GM23338 (cell line): ENCODE measurements around the gene KCNE5. TPM values are rescaled to one million over a fixed set of nuclear protein-coding genes. Genes with fewer than 3 reads are reported as not detected.

Experiments
- ATAC-seq: fragments of 200-7000 bp; cut with Tn5 transposase; 3 replicates; pipeline ENCODE4 v1.9.1; 2020
- DNase-seq: peaks from one replicate; pipeline ENCODE4 v3.0.0-alpha.2; 2015; ENCODE audit warnings: low spot score
- H2AFZ ChIP-seq: fragments of 200-600 bp; sonication (generic); 2 replicates; pipeline ENCODE4 v1.8.0; 2016; ENCODE audit warnings: antibody characterized with exemption, mild to moderate bottlenecking, moderate library complexity
- H3F3A ChIP-seq: fragments of 200-600 bp; sonication (generic); replicated peaks from 2 replicates; pipeline ENCODE4 v1.8.0; 2017; ENCODE audit warnings: antibody characterized with exemption, mixed run types, low read depth
- H3K27ac ChIP-seq: fragments of 200-600 bp; sonication (generic); 2 replicates; pipeline ENCODE4 v1.6.1; 2016; ENCODE audit warnings: low read depth
- H3K27me3 ChIP-seq: fragments of 200-600 bp; sonication (generic); 2 replicates; pipeline ENCODE4 v1.8.0; 2016; ENCODE audit warnings: mild to moderate bottlenecking, mixed run types, moderate library complexity; ENCODE audit not compliant: insufficient read depth
- H3K36me3 ChIP-seq: fragments of 200-600 bp; sonication (generic); 2 replicates; pipeline ENCODE4 v1.8.0; 2016; ENCODE audit warnings: mild to moderate bottlenecking; ENCODE audit not compliant: insufficient read depth
- H3K4me1 ChIP-seq: fragments of 200-600 bp; sonication (generic); 2 replicates; pipeline ENCODE4 v1.8.0; 2016; ENCODE audit warnings: mild to moderate bottlenecking, moderate library complexity; ENCODE audit not compliant: insufficient read depth
- H3K4me2 ChIP-seq: fragments of 200-600 bp; sonication (generic); 2 replicates; pipeline ENCODE4 v1.7.1; 2017; ENCODE audit warnings: mixed run types
- H3K4me3 ChIP-seq: fragments of 200-600 bp; sonication (generic); 2 replicates; pipeline ENCODE4 v1.6.1; 2016; ENCODE audit warnings: mixed run types
- H3K79me2 ChIP-seq: fragments of 200-600 bp; sonication (generic); replicated peaks from 2 replicates; pipeline ENCODE4 v1.8.0; 2017; ENCODE audit warnings: mild to moderate bottlenecking; ENCODE audit not compliant: insufficient read depth
- H3K9me2 ChIP-seq: fragments of 200-600 bp; sonication (generic); 2 replicates; pipeline ENCODE4 v1.8.0; 2017; ENCODE audit not compliant: insufficient read depth
- H4K20me1 ChIP-seq: fragments of 200-600 bp; sonication (generic); replicated peaks from 2 replicates; pipeline ENCODE4 v1.8.0; 2017; ENCODE audit warnings: mild to moderate bottlenecking; ENCODE audit not compliant: insufficient read depth
- H3K27ac Mint-ChIP-seq: 2 replicates; pipeline ENCODE4 v1.8.0; 2020; ENCODE audit warnings: inconsistent platforms, mild to moderate bottlenecking, moderate library complexity, mixed read lengths
- H3K27me3 Mint-ChIP-seq: 3 replicates; pipeline ENCODE4 v1.8.0; 2022; ENCODE audit warnings: low read depth, mild to moderate bottlenecking, moderate library complexity, mixed read lengths, inconsistent platforms; ENCODE audit not compliant: insufficient read depth, poor library complexity
- H3K36me3 Mint-ChIP-seq: 3 replicates; pipeline ENCODE4 v1.8.0; 2021; ENCODE audit warnings: low read depth, mild to moderate bottlenecking, inconsistent platforms, moderate library complexity, mixed read lengths
- H3K4me1 Mint-ChIP-seq: 3 replicates; pipeline ENCODE4 v1.8.0; 2020; ENCODE audit warnings: mild to moderate bottlenecking, inconsistent platforms, mixed read lengths
- H3K4me3 Mint-ChIP-seq: 3 replicates; pipeline ENCODE4 v1.8.0; 2021; ENCODE audit warnings: moderate library complexity, mild to moderate bottlenecking, inconsistent platforms, mixed read lengths
- H3K9me3 Mint-ChIP-seq: 3 replicates; pipeline ENCODE4 v1.8.0; 2020; ENCODE audit warnings: moderate library complexity, mild to moderate bottlenecking, inconsistent platforms, mixed read lengths
- EZH2 ChIP-seq: fragments of 200-600 bp; sonication (generic); IDR thresholded peaks from one replicate; pipeline ENCODE4 v1.8.0; 2017; ENCODE audit warnings: antibody characterized with exemption, mild to moderate bottlenecking, low read depth; ENCODE audit not compliant: unreplicated experiment
- EZH2phosphoT487 ChIP-seq: fragments of 200-600 bp; sonication (generic); IDR thresholded peaks from one replicate; pipeline ENCODE4 v1.8.1; 2018; ENCODE audit warnings: antibody characterized with exemption; ENCODE audit not compliant: unreplicated experiment
- JUNB ChIP-seq: IDR thresholded peaks from one replicate; pipeline ENCODE4 v1.6.1; 2016; ENCODE audit warnings: antibody characterized with exemption; ENCODE audit not compliant: unreplicated experiment
- POLR2AphosphoS5 ChIP-seq: IDR thresholded peaks from 2 replicates; pipeline ENCODE4 v1.6.1; 2016; ENCODE audit warnings: antibody characterized with exemption, low read depth
- STAT1 ChIP-seq: IDR thresholded peaks from one replicate; pipeline ENCODE4 v1.6.1; 2016; ENCODE audit warnings: antibody characterized with exemption; ENCODE audit not compliant: unreplicated experiment
- ZNF114 ChIP-seq: fragments of 250-450 bp; sonication (Bioruptor Pico); IDR thresholded peaks from 2 replicates; pipeline ENCODE4 v1.5.0; 2020; ENCODE audit warnings: mild to moderate bottlenecking, moderate library complexity
- ZNF331 ChIP-seq: fragments of 250-450 bp; sonication (Bioruptor Pico); IDR thresholded peaks from 2 replicates; pipeline ENCODE4 v1.5.0; 2020; ENCODE audit warnings: low read depth, mild to moderate bottlenecking, moderate library complexity
- polyA plus RNA-seq: library from polyadenylated mRNA; unstranded; fragments of >200 nt; fragmentation: Nextera tagmentation; extraction: Ambion mirVana; gene quantifications from 2 replicates; pipeline ENCODE4 v1.2.1, GENCODE V29; 2016
- total RNA-seq: library from RNA; depleted of rRNA; stranded (reverse); fragments of >200 nt; shearing (Covaris generic); gene quantifications from 2 replicates; pipeline ENCODE4 v1.2.3, GENCODE V29; 2014
- TF ChIP-seq, protein P1 (sequence below), 2 experiments: fragments of 200-600 bp in 1 of 2; sonication (generic) in 1 of 2; conservative IDR thresholded peaks; 2 replicates each; pipeline versions ENCODE4 v1.5.1 to v1.6.1; 2016 to 2017; ENCODE audit warnings: antibody characterized with exemption in 2 of 2, low read depth in 2 of 2, mild to moderate bottlenecking in 2 of 2, moderate library complexity in 1 of 2
- TF ChIP-seq, protein P2 (sequence below): IDR thresholded peaks from one replicate; pipeline ENCODE4 v1.6.1; 2018; ENCODE audit warnings: antibody characterized with exemption; ENCODE audit not compliant: unreplicated experiment

The KCNE5 gene
- total and polyA plus RNA-seq, 2 experiments from 2014 or later, result 4.1 to 5.1 TPM

DNA sequence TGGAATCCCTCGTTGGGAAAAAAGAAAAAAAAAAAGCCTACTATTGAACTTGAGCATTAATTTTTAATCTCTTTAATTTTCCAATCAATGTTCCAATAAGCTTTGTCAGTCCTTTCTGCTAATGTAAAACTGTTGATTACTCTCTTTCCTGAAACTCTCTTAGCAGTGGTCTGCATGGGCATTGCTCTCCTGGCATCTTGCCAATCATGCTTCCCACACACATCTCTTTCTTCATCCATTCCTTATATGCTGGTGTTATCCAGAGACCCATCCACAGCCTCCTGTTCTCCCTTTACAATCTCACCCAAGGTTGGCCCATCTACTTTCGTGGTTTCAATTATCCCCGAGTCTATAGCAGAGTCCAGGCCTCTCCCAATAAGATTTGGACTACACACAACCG is 31.8 kb upstream of the KCNE5 start:
- H3K27me3 Mint-ChIP-seq, result no peaks in the 10 kb centered on the region
- H3K4me1 ChIP-seq, result no peaks in the 10 kb centered on the region
- H3K36me3 Mint-ChIP-seq, result peaks cover 28% of the 10 kb centered on the region
- H3K27ac ChIP-seq, result no peak overlapping the region
- no peaks in the 10 kb centered on the region for H3K79me2 ChIP-seq
- TF ChIP-seq, protein P1, sequence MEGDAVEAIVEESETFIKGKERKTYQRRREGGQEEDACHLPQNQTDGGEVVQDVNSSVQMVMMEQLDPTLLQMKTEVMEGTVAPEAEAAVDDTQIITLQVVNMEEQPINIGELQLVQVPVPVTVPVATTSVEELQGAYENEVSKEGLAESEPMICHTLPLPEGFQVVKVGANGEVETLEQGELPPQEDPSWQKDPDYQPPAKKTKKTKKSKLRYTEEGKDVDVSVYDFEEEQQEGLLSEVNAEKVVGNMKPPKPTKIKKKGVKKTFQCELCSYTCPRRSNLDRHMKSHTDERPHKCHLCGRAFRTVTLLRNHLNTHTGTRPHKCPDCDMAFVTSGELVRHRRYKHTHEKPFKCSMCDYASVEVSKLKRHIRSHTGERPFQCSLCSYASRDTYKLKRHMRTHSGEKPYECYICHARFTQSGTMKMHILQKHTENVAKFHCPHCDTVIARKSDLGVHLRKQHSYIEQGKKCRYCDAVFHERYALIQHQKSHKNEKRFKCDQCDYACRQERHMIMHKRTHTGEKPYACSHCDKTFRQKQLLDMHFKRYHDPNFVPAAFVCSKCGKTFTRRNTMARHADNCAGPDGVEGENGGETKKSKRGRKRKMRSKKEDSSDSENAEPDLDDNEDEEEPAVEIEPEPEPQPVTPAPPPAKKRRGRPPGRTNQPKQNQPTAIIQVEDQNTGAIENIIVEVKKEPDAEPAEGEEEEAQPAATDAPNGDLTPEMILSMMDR (conservative IDR thresholded peaks at IDR 0.05; ENCODE audit: low read depth in 2 of 2), result no peak
- TF ChIP-seq JUNB (no peak), ZNF331 (CRISPR knock-in tag) (no peak)
- H3K36me3 ChIP-seq, result 0 out of 2 replicates have a peak, but pooled peaks cover 4% of the 10 kb centered on the region
- H3K4me3 ChIP-seq, result no peak overlapping the region
- H3K27ac Mint-ChIP-seq, result no peak overlapping the region
- no peaks in the 10 kb centered on the region for H3K27me3 ChIP-seq
- ATAC-seq (no peak), DNase-seq (no peak)
- no peaks in the 10 kb centered on the region for H3K9me2 ChIP-seq
- H2AFZ ChIP-seq, result no peak overlapping the region
- no peak overlapping the region for H3K4me2 ChIP-seq
- no peaks in the 10 kb centered on the region for H3F3A ChIP-seq
- H3K9me3 Mint-ChIP-seq, result peaks cover 4% of the 10 kb centered on the region
- H3K4me1 Mint-ChIP-seq, result no peaks in the 10 kb centered on the region; the same call in 2 of the 3 replicates
- no peaks in the 10 kb centered on the region for H4K20me1 ChIP-seq
- H3K4me3 Mint-ChIP-seq, result no peak overlapping the region

DNA sequence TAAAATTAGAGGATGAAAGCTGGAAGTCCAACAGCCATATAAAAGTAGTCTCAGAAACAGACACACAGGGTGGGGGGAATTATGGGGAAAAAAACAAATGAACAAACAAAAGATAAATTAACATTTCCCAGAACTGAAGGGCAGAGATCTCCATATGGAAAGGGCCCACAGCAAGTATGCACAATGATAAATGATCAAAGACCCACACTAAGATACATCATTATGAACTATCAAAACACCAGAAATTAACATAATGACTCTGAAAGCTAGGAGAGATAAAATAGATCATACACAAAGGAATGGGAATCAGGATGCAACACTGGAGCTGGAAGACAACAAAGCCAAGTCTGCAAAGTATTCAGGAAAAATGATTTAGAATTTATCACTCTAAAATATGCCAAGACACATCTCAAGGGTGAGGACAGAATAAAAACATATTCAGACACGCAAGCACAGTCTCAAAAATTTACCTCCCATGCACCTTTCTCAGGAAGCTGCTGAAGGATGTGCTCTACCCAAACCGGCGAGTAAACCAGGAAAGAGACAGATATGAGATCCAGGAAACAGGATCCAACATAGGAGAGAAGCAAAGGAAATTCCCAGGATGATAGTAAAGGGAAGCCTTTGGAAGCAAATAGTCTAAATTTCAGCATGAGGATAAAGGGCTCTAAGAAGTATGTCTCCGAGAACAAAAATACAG is 30.7 kb upstream of the KCNE5 start:
- no peak overlapping the region for H2AFZ ChIP-seq
- H3K9me2 ChIP-seq, result no peaks in the 10 kb centered on the region
- Mint-ChIP-seq H3K9me3 (peaks cover 4% of the 10 kb centered on the region), H3K36me3 (peaks cover 24% of the 10 kb centered on the region), H3K27me3 (no peaks in the 10 kb centered on the region), H3K27ac (no peak overlapping the region), H3K4me1 (no peaks in the 10 kb centered on the region; the same call in 2 of the 3 replicates), H3K4me3 (no peak overlapping the region)
- H3K36me3 ChIP-seq, result no peaks in the 10 kb centered on the region
- no peaks in the 10 kb centered on the region for H3K4me1 ChIP-seq
- no peaks in the 10 kb centered on the region for H3K79me2 ChIP-seq
- no peaks in the 10 kb centered on the region for H3K27me3 ChIP-seq
- no peaks in the 10 kb centered on the region for H4K20me1 ChIP-seq
- DNase-seq (no peak), ATAC-seq (no peak)
- H3F3A ChIP-seq, result no peaks in the 10 kb centered on the region
- no peak overlapping the region for H3K4me2 ChIP-seq
- H3K4me3 ChIP-seq, result no peak overlapping the region
- TF ChIP-seq, protein P2, sequence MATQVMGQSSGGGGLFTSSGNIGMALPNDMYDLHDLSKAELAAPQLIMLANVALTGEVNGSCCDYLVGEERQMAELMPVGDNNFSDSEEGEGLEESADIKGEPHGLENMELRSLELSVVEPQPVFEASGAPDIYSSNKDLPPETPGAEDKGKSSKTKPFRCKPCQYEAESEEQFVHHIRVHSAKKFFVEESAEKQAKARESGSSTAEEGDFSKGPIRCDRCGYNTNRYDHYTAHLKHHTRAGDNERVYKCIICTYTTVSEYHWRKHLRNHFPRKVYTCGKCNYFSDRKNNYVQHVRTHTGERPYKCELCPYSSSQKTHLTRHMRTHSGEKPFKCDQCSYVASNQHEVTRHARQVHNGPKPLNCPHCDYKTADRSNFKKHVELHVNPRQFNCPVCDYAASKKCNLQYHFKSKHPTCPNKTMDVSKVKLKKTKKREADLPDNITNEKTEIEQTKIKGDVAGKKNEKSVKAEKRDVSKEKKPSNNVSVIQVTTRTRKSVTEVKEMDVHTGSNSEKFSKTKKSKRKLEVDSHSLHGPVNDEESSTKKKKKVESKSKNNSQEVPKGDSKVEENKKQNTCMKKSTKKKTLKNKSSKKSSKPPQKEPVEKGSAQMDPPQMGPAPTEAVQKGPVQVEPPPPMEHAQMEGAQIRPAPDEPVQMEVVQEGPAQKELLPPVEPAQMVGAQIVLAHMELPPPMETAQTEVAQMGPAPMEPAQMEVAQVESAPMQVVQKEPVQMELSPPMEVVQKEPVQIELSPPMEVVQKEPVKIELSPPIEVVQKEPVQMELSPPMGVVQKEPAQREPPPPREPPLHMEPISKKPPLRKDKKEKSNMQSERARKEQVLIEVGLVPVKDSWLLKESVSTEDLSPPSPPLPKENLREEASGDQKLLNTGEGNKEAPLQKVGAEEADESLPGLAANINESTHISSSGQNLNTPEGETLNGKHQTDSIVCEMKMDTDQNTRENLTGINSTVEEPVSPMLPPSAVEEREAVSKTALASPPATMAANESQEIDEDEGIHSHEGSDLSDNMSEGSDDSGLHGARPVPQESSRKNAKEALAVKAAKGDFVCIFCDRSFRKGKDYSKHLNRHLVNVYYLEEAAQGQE, result no peak
- TF ChIP-seq EZH2, result no peak
- no peak for TF ChIP-seq STAT1
- no peak for TF ChIP-seq POLR2AphosphoS5
- TF ChIP-seq ZNF331 (CRISPR knock-in tag), result no peak
- TF ChIP-seq ZNF114 (CRISPR knock-in tag), result no peak
- no peak for TF ChIP-seq EZH2phosphoT487
- H3K27ac ChIP-seq, result no peak overlapping the region
